Keratinocyte (primary cell): ENCODE data around the gene DGKE. TPM values are rescaled to one million over a fixed set of nuclear protein-coding genes. Genes with fewer than 3 reads are reported as not detected.
A peak's percentile ranks its signal among the peaks of the same experiment; 100 is the strongest.

Experiments
- DNase-seq: peaks from one replicate; pipeline ENCODE4 v3.0.0-alpha.2; 2011; ENCODE audit warnings: low read depth, missing footprints, low spot score
- FAIRE-seq: peaks from 2 replicates; lab custom pipeline; 2011; peaks lifted over from hg19 to GRCh38; lab: Jason Lieb, UNC
- H2AFZ ChIP-seq: 2 replicates; pipeline ENCODE4 v1.6.0; 2012; ENCODE audit warnings: low read length, control low read depth, inconsistent platforms; ENCODE audit not compliant: control insufficient read depth
- H3K27ac ChIP-seq: 2 replicates; pipeline ENCODE4 v1.5.1; 2011; ENCODE audit warnings: low read length; ENCODE audit not compliant: control insufficient read depth, insufficient read depth
- H3K27me3 ChIP-seq: 3 replicates; pipeline ENCODE4 v1.6.0; 2011; ENCODE audit warnings: low read length; ENCODE audit not compliant: control insufficient read depth, insufficient read depth; ENCODE audit errors: extremely low read depth
- H3K36me3 ChIP-seq, 2 experiments: 2 replicates in 1 of 2; 3 replicates in 1 of 2; pipeline ENCODE4 v1.5.1; 2011; ENCODE audit warnings: low read length in 2 of 2, mild to moderate bottlenecking in 1 of 2; ENCODE audit not compliant: control insufficient read depth in 2 of 2, insufficient read depth in 2 of 2; ENCODE audit errors: extremely low read depth in 1 of 2
- H3K4me1 ChIP-seq: 3 replicates; pipeline ENCODE4 v1.5.1; 2011; ENCODE audit warnings: low read length; ENCODE audit not compliant: control insufficient read depth, insufficient read depth; ENCODE audit errors: extremely low read depth
- H3K4me2 ChIP-seq: 3 replicates; pipeline ENCODE4 v1.6.0; 2011; ENCODE audit warnings: low read depth, low read length; ENCODE audit not compliant: control insufficient read depth, insufficient read depth; ENCODE audit errors: extremely low read depth
- H3K4me3 ChIP-seq, 3 experiments: fragments of 200-600 bp in 1 of 3; sonication (generic) in 1 of 3; 2 replicates in 2 of 3; 3 replicates in 1 of 3; pipeline ENCODE4 v1.5.1; 2011 to 2016; ENCODE audit warnings: low read length in 3 of 3, mild to moderate bottlenecking in 3 of 3, control low read depth in 2 of 3, inconsistent platforms in 1 of 3, low read depth in 1 of 3, mixed read lengths in 1 of 3, mixed run types in 1 of 3, moderate library complexity in 1 of 3; ENCODE audit not compliant: control insufficient read depth in 2 of 3, insufficient read depth in 2 of 3; ENCODE audit errors: extremely low read depth in 1 of 3
- H3K79me2 ChIP-seq: 2 replicates; pipeline ENCODE4 v1.6.0; 2012; ENCODE audit warnings: low read length; ENCODE audit not compliant: control insufficient read depth, insufficient read depth
- H3K9ac ChIP-seq: 3 replicates; pipeline ENCODE4 v1.6.0; 2011; ENCODE audit warnings: low read length; ENCODE audit not compliant: control insufficient read depth, insufficient read depth; ENCODE audit errors: extremely low read depth
- H3K9me1 ChIP-seq: 3 replicates; pipeline ENCODE4 v1.6.0; 2011; ENCODE audit warnings: low read length; ENCODE audit not compliant: control insufficient read depth, insufficient read depth; ENCODE audit errors: extremely low read depth
- H3K9me3 ChIP-seq: 2 replicates; pipeline ENCODE4 v1.5.1; 2012; ENCODE audit warnings: low read depth, low read length; ENCODE audit not compliant: control insufficient read depth
- H4K20me1 ChIP-seq: 3 replicates; pipeline ENCODE4 v1.6.0; 2011; ENCODE audit warnings: low read length; ENCODE audit not compliant: control insufficient read depth, insufficient read depth; ENCODE audit errors: extremely low read depth
- EZH2 ChIP-seq: IDR thresholded peaks from one replicate; pipeline ENCODE4 v1.6.1; 2012; ENCODE audit warnings: inconsistent platforms, mild to moderate bottlenecking, low read length, moderate library complexity
- dilution Hi-C: fragments of 300-500 bp; cut with MboI; formaldehyde crosslinking; loops from one replicate; pipeline ENCODE4 v1.7.0; 2020; ENCODE audit warnings: low sequenced_read_pairs; ENCODE audit not compliant: extremely low pct_ligation_motif_present
- polyA plus RNA-seq, 5 experiments: library from polyadenylated mRNA; depleted of rRNA in 3 of 5; stranded (reverse) in 3 of 5; stranded (forward) in 1 of 5; unstranded in 1 of 5; fragments of >200 nt; gene quantifications; 1 replicate in 1 of 5; 2 replicates in 3 of 5; 3 replicates in 1 of 5; pipeline versions ENCODE4 v1.2.1 to v1.2.3, GENCODE V29; 2011 to 2012; ENCODE audit warnings: missing spikeins in 2 of 5, low read depth in 1 of 5, low replicate concordance in 1 of 5
- TF ChIP-seq, protein P1 (sequence below), 3 experiments: IDR thresholded peaks in 1 of 3; conservative IDR thresholded peaks in 1 of 3; optimal IDR thresholded peaks in 1 of 3; 2 replicates in 2 of 3; 3 replicates in 1 of 3; pipeline versions ENCODE3 to v1.5.1; 2011; ENCODE audit warnings: low read length in 3 of 3, mild to moderate bottlenecking in 3 of 3, moderate library complexity in 2 of 3, control low read depth in 1 of 3, inconsistent platforms in 1 of 3; ENCODE audit not compliant: insufficient read depth in 2 of 3; ENCODE audit errors: extremely low read depth in 1 of 3

The DGKE gene
- polyA plus RNA-seq, 1 donor (not counting 4 experiments of a cell fraction or from before 2014, with no cell fraction given) = 4.7 TPM

DNA sequence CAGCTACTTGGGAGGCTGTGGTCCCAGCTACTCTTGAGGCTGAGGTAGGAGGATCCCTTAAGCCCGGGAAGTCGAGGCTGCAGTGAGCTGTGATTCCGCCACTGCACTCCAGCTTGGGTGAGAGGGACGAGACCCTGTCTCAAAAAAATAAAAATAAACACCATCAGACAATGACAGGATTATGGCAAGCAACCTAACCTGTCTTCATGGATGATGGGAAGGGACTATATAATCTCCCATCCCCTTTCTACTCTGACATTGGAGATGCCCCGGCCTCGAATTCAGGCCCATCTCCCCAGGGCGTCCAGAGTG lies 79.0 kb downstream of the DGKE start:
- H3K9me3 ChIP-seq = no peaks in the 10 kb centered on the region
- no peaks in the 10 kb centered on the region for H4K20me1 ChIP-seq

DNA sequence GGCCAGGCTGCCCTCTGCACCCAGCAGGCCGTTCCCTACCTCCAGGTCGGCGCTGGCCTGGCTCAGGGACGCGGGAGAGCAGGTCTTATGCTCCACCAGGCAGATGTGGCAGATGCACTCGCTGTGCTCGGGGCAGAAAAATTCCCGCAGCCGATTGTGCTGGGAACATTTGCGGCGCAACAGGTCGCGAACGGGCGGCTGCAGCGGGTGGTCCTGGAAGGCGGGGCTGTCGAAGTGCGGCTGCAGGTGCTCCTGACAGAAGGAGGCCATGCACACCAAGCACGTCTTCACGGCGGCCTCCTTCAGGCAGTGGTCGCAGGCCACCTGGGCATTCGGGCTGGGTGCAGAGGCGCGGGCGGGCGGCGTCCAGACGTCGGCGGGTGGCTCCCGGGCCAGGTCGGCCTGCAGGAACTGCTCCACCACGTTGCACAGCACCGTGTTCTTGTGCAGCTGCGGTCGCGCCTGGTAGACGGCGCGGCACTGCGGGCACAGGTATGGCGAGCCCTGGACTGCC lies 79.5 kb downstream of the DGKE start:
- Histone ChIP-seq H3K9ac (peak overlapping the region; percentile 97), H4K20me1 (no peaks in the 10 kb centered on the region), H3K4me3 (peak overlapping the region; percentile 85 to 97 (median 93)), H2AFZ (peak overlapping the region; percentile 92), H3K27me3 (no peaks in the 10 kb centered on the region), H3K4me2 (peak overlapping the region; percentile 97), H3K79me2 (peaks cover 53% of the 10 kb centered on the region), H3K36me3 (peaks cover 2 to 23% of the 10 kb centered on the region in 2 experiments), H3K4me1 (peaks cover 36% of the 10 kb centered on the region), H3K9me3 (no peaks in the 10 kb centered on the region), H3K9me1 (no peaks in the 10 kb centered on the region), H3K27ac (peak overlapping the region; percentile 93)
- DNase-seq (no peak), FAIRE-seq (no peak)
- dilution Hi-C loops = no loop called here
- TF ChIP-seq, protein P1, sequence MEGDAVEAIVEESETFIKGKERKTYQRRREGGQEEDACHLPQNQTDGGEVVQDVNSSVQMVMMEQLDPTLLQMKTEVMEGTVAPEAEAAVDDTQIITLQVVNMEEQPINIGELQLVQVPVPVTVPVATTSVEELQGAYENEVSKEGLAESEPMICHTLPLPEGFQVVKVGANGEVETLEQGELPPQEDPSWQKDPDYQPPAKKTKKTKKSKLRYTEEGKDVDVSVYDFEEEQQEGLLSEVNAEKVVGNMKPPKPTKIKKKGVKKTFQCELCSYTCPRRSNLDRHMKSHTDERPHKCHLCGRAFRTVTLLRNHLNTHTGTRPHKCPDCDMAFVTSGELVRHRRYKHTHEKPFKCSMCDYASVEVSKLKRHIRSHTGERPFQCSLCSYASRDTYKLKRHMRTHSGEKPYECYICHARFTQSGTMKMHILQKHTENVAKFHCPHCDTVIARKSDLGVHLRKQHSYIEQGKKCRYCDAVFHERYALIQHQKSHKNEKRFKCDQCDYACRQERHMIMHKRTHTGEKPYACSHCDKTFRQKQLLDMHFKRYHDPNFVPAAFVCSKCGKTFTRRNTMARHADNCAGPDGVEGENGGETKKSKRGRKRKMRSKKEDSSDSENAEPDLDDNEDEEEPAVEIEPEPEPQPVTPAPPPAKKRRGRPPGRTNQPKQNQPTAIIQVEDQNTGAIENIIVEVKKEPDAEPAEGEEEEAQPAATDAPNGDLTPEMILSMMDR (optimal IDR thresholded peaks at IDR 0.05 in 1 of 3, IDR thresholded peaks at IDR 0.05 in 1 of 3, conservative IDR thresholded peaks at IDR 0.05 in 1 of 3; ENCODE audit: extremely low read depth in 1 of 3, insufficient read depth in 2 of 3, low read length in 3 of 3) = no peak
- TF ChIP-seq EZH2 = no peak

More for the DNA sequence above, 79.0 kb downstream of the DGKE start:
- peaks cover 40% of the 10 kb centered on the region for H3K4me1 ChIP-seq
- H3K36me3 ChIP-seq = peaks cover 2 to 28% of the 10 kb centered on the region in 2 experiments
- H3K9ac ChIP-seq = peak overlapping the region; percentile 97
- peak overlapping the region; percentile 97 for H3K4me2 ChIP-seq
- H3K27me3 ChIP-seq = no peaks in the 10 kb centered on the region
- dilution Hi-C loops = no loop called here
- FAIRE-seq (no peak), DNase-seq (no peak)
- no peak overlapping the region for H2AFZ ChIP-seq
- H3K9me1 ChIP-seq = no peaks in the 10 kb centered on the region
- H3K27ac ChIP-seq = peak overlapping the region; percentile 93
- peaks cover 55% of the 10 kb centered on the region for H3K79me2 ChIP-seq
- peak overlapping the region; percentile 85 to 97 (median 93) for H3K4me3 ChIP-seq
- no peak for TF ChIP-seq EZH2
- TF ChIP-seq, protein P1 (optimal IDR thresholded peaks at IDR 0.05 in 1 of 3, IDR thresholded peaks at IDR 0.05 in 1 of 3, conservative IDR thresholded peaks at IDR 0.05 in 1 of 3; ENCODE audit: extremely low read depth in 1 of 3, insufficient read depth in 2 of 3, low read length in 3 of 3) = no peak
